Measurements from ENCODE around the gene USP17L20. TPM values are rescaled to one million over a fixed set of nuclear protein-coding genes. Genes with fewer than 3 reads are reported as not detected.
A peak's percentile ranks its signal among the peaks of the same experiment; 100 is the strongest.
"Not testable (repeated sequence)": the region's sequence is repeated elsewhere in the genome, so short reads cannot be mapped to it uniquely, and the experiment has no call there.

Gene USP17L20
- total and polyA plus RNA-seq, 12 donors: not detected

GRCh38 chr4:9247953-9248680, 9.8 kb upstream of the USP17L20 start, which contains the start of gene USP17L18:
Gene USP17L18 (plus strand): TSS chr4:9248630. CDS start chr4:9248630, 0 bp downstream.
- H3K27ac ChIP-seq; H3K36me3 ChIP-seq (replicated peaks in 1 of 2); H3K4me1 ChIP-seq (replicated peaks in 1 of 2); intact Hi-C loops (cut with DNase I); H3K9me3 ChIP-seq (replicated peaks in 1 of 3); H3K4me3 ChIP-seq; H3K27me3 ChIP-seq: not testable (repeated sequence)
- peak in 5 of 7 donors; percentile 6 to 66 (median 13) for DNase-seq
- WGBS, 4 donors: 87 to 90% (median 89%) methylated on average over 11 to 20 of the region's 26 CpGs

GRCh38 chr4:9253078-9253477, 4.8 kb upstream of the USP17L20 start, which contains the start of gene USP17L19:
Gene USP17L19 (plus strand): TSS chr4:9253378. CDS start chr4:9253378, 0 bp downstream.
- H3K27me3 ChIP-seq; H3K36me3 ChIP-seq (replicated peaks in 1 of 2); H3K4me1 ChIP-seq (replicated peaks in 1 of 2); intact Hi-C loops (cut with DNase I); H3K9me3 ChIP-seq (replicated peaks in 1 of 3); H3K27ac ChIP-seq; DNase-seq; H3K4me3 ChIP-seq: not testable (repeated sequence)
- WGBS, 4 donors: no CpG with 5 or more reads among the region's 13 CpGs

- no CpG with 5 or more reads among the region's 13 CpGs for WGBS, 4 donors
- H3K4me1 ChIP-seq (replicated peaks in 1 of 2); H3K9me3 ChIP-seq (replicated peaks in 1 of 3); H3K4me3 ChIP-seq; DNase-seq; H3K27ac ChIP-seq; H3K27me3 ChIP-seq; intact Hi-C loops (cut with DNase I); H3K36me3 ChIP-seq (replicated peaks in 1 of 2): not testable (repeated sequence)
Measured at GRCh38 chr4:9262572-9262971, 4.6 kb downstream of the USP17L20 start, which contains the start of gene USP17L21. Gene USP17L21 (plus strand): TSS chr4:9262872. CDS start chr4:9262872, 0 bp downstream.

GRCh38 chr4:9267319-9267718, 9.4 kb downstream of the USP17L20 start, which contains the start of gene USP17L22:
Gene USP17L22 (plus strand): TSS chr4:9267619. CDS start chr4:9267619, 0 bp downstream.
- H3K4me3 ChIP-seq; H3K27me3 ChIP-seq; H3K36me3 ChIP-seq (replicated peaks in 1 of 2); H3K4me1 ChIP-seq (replicated peaks in 1 of 2); H3K9me3 ChIP-seq (replicated peaks in 1 of 3); intact Hi-C loops (cut with DNase I); H3K27ac ChIP-seq; DNase-seq: not testable (repeated sequence)
- no CpG with 5 or more reads among the region's 15 CpGs for WGBS, 4 donors

- H3K27ac ChIP-seq; H3K36me3 ChIP-seq (replicated peaks in 1 of 2); H3K4me1 ChIP-seq (replicated peaks in 1 of 2); intact Hi-C loops (cut with DNase I); H3K9me3 ChIP-seq (replicated peaks in 1 of 3); H3K4me3 ChIP-seq; H3K27me3 ChIP-seq: not testable (repeated sequence)
- 80 to 84% (median 82%) methylated on average over 5 to 8 of the region's 10 CpGs for WGBS, 4 donors
- peak; percentile 11 to 78 (median 36) for DNase-seq
Measured at GRCh38 chr4:9271719-9272118, 13.8 kb downstream of the USP17L20 start.

Other genes starting within 250 kb of the USP17L20 start
- gene FAM90A26, start 87.7 kb upstream of the USP17L20 start, total RNA-seq: not detected
- not detected for gene FAM90A26, start 87.7 kb upstream of the USP17L20 start, polyA plus RNA-seq
- gene USP17L10, start 47.5 kb upstream of the USP17L20 start, total RNA-seq: not detected
- not detected for gene USP17L10, start 47.5 kb upstream of the USP17L20 start, polyA plus RNA-seq
- not detected for gene USP17L11, start 42.7 kb upstream of the USP17L20 start, total RNA-seq
- not detected for gene USP17L11, start 42.7 kb upstream of the USP17L20 start, polyA plus RNA-seq
- not detected for gene USP17L12, start 38.0 kb upstream of the USP17L20 start, total RNA-seq
- not detected for gene USP17L12, start 38.0 kb upstream of the USP17L20 start, polyA plus RNA-seq
- gene USP17L13, start 33.2 kb upstream of the USP17L20 start, total RNA-seq: not detected
- not detected for gene USP17L13, start 33.2 kb upstream of the USP17L20 start, polyA plus RNA-seq
- gene USP17L15, start 23.7 kb upstream of the USP17L20 start, total RNA-seq: not detected
- gene USP17L15, start 23.7 kb upstream of the USP17L20 start, polyA plus RNA-seq: not detected
- not detected for gene USP17L17, start 14.2 kb upstream of the USP17L20 start, total RNA-seq
- not detected for gene USP17L17, start 14.2 kb upstream of the USP17L20 start, polyA plus RNA-seq
- not detected for gene USP17L18, start 9.5 kb upstream of the USP17L20 start, total RNA-seq
- gene USP17L18, start 9.5 kb upstream of the USP17L20 start, polyA plus RNA-seq: not detected
- not detected for gene USP17L19, start 4.7 kb upstream of the USP17L20 start, total RNA-seq
- not detected for gene USP17L19, start 4.7 kb upstream of the USP17L20 start, polyA plus RNA-seq
- gene USP17L21, start 4.7 kb downstream of the USP17L20 start, total RNA-seq: not detected
- gene USP17L21, start 4.7 kb downstream of the USP17L20 start, polyA plus RNA-seq: not detected
- gene USP17L22, start 9.5 kb downstream of the USP17L20 start, total RNA-seq: 1 to 10 TPM in 1 of 9 donors, not detected in 8; 4.4 TPM
- not detected for gene USP17L22, start 9.5 kb downstream of the USP17L20 start, polyA plus RNA-seq
- gene USP17L24, start 67.0 kb downstream of the USP17L20 start, total RNA-seq: not detected
- not detected for gene USP17L24, start 67.0 kb downstream of the USP17L20 start, polyA plus RNA-seq
- not detected for gene USP17L25, start 71.8 kb downstream of the USP17L20 start, total RNA-seq
- not detected for gene USP17L25, start 71.8 kb downstream of the USP17L20 start, polyA plus RNA-seq
- not detected for gene USP17L26, start 76.5 kb downstream of the USP17L20 start, total RNA-seq
- not detected for gene USP17L26, start 76.5 kb downstream of the USP17L20 start, polyA plus RNA-seq
- gene USP17L5, start 81.3 kb downstream of the USP17L20 start, total RNA-seq: not detected
- not detected for gene USP17L5, start 81.3 kb downstream of the USP17L20 start, polyA plus RNA-seq
- gene USP17L27, start 86.0 kb downstream of the USP17L20 start, total RNA-seq: not detected
- gene USP17L27, start 86.0 kb downstream of the USP17L20 start, polyA plus RNA-seq: not detected
- gene USP17L28, start 90.8 kb downstream of the USP17L20 start, total RNA-seq: not detected
- gene USP17L28, start 90.8 kb downstream of the USP17L20 start, polyA plus RNA-seq: not detected
- not detected for gene USP17L29, start 95.5 kb downstream of the USP17L20 start, total RNA-seq
- gene USP17L29, start 95.5 kb downstream of the USP17L20 start, polyA plus RNA-seq: not detected
- gene USP17L30, start 105.0 kb downstream of the USP17L20 start, total RNA-seq: not detected
- not detected for gene USP17L30, start 105.0 kb downstream of the USP17L20 start, polyA plus RNA-seq
- not detected for gene DEFB131A, start 186.3 kb downstream of the USP17L20 start, total RNA-seq
- not detected for gene DEFB131A, start 186.3 kb downstream of the USP17L20 start, polyA plus RNA-seq

Measured in adrenal gland (tissue), 12 donors.